GM23248 (cell line): ENCODE data around the gene RIPOR3. TPM values are rescaled to one million over a fixed set of nuclear protein-coding genes. Genes with fewer than 3 reads are reported as not detected.

Experiments
- DNase-seq: peaks from one replicate; pipeline ENCODE4 v3.0.0-alpha.2; 2015
- H2AFZ ChIP-seq: fragments of 200-600 bp; sonication (generic); 2 replicates; pipeline ENCODE4 v1.6.1; 2016; ENCODE audit warnings: antibody characterized with exemption
- H3F3A ChIP-seq: fragments of 200-600 bp; sonication (generic); 2 replicates; pipeline ENCODE4 v1.6.1; 2016; ENCODE audit warnings: mild to moderate bottlenecking, antibody characterized with exemption, mixed run types; ENCODE audit not compliant: insufficient read depth
- H3K27ac ChIP-seq: fragments of 200-600 bp; sonication (generic); 2 replicates; pipeline ENCODE4 v1.5.1; 2016; ENCODE audit warnings: mild to moderate bottlenecking
- H3K27me3 ChIP-seq: fragments of 200-600 bp; sonication (generic); replicated peaks from 2 replicates; pipeline ENCODE4 v1.6.1; 2016; ENCODE audit warnings: mild to moderate bottlenecking; ENCODE audit not compliant: insufficient read depth
- H3K36me3 ChIP-seq: fragments of 200-600 bp; sonication (generic); 2 replicates; pipeline ENCODE4 v1.6.1; 2016; ENCODE audit warnings: low read depth, mild to moderate bottlenecking
- H3K4me1 ChIP-seq: fragments of 200-600 bp; sonication (generic); 2 replicates; pipeline ENCODE4 v1.6.1; 2016; ENCODE audit warnings: mild to moderate bottlenecking; ENCODE audit not compliant: insufficient read depth
- H3K4me2 ChIP-seq: fragments of 200-600 bp; sonication (generic); one replicate; pipeline ENCODE4 v1.6.1; 2016; ENCODE audit warnings: mild to moderate bottlenecking; ENCODE audit not compliant: unreplicated experiment
- H3K4me3 ChIP-seq: fragments of 200-600 bp; sonication (generic); 2 replicates; pipeline ENCODE4 v1.5.1; 2016; ENCODE audit warnings: mild to moderate bottlenecking
- H3K79me2 ChIP-seq: fragments of 200-600 bp; sonication (generic); 2 replicates; pipeline ENCODE4 v1.6.1; 2016; ENCODE audit warnings: mild to moderate bottlenecking; ENCODE audit not compliant: insufficient read depth
- H3K9ac ChIP-seq: fragments of 200-600 bp; sonication (generic); 2 replicates; pipeline ENCODE4 v1.6.1; 2016; ENCODE audit warnings: mild to moderate bottlenecking
- H3K9me2 ChIP-seq: fragments of 200-600 bp; sonication (generic); 2 replicates; pipeline ENCODE4 v1.6.1; 2016; ENCODE audit warnings: mixed run types, mild to moderate bottlenecking, moderate library complexity; ENCODE audit not compliant: insufficient read depth
- H3K9me3 ChIP-seq: fragments of 200-600 bp; sonication (generic); one replicate; pipeline ENCODE4 v1.6.1; 2017; ENCODE audit warnings: low read depth
- H4K20me1 ChIP-seq: fragments of 200-600 bp; sonication (generic); 2 replicates; pipeline ENCODE4 v1.6.0; 2016; ENCODE audit not compliant: insufficient read depth
- EZH2 ChIP-seq: fragments of 200-600 bp; sonication (generic); IDR thresholded peaks from 2 replicates; pipeline ENCODE4 v1.6.1; 2018; ENCODE audit warnings: antibody characterized with exemption, mild to moderate bottlenecking; ENCODE audit not compliant: insufficient read depth, poor library complexity, severe bottlenecking
- EZH2phosphoT487 ChIP-seq: fragments of 200-600 bp; sonication (generic); IDR thresholded peaks from 2 replicates; pipeline ENCODE4 v1.6.1; 2018; ENCODE audit warnings: antibody characterized with exemption, moderate library complexity, mild to moderate bottlenecking, low read depth; ENCODE audit not compliant: insufficient read depth
- WGBS, 2 experiments: methylation state at CpG; one replicate each; pipeline ENCODE4 v1.1.6; 2015 to 2017; ENCODE audit warnings: low lambda C conversion rate in 2 of 2, low coverage in 1 of 2; ENCODE audit errors: missing lambda C conversion rate in 2 of 2; 5-methylcytosine and 5-hydroxymethylcytosine counted together
- in situ Hi-C: fragments of 300-500 bp; cut with MboI; formaldehyde crosslinking; loops from 2 replicates; pipeline ENCODE4 v1.15.0; 2020
- polyA plus RNA-seq: library from polyadenylated mRNA; unstranded; fragments of >200 nt; fragmentation: Nextera tagmentation; extraction: Ambion mirVana; gene quantifications from 2 replicates; pipeline ENCODE4 v1.2.1, GENCODE V29; 2016
- total RNA-seq: library from RNA; depleted of rRNA; stranded (reverse); fragments of >200 nt; shearing (Covaris generic); gene quantifications from 2 replicates; pipeline ENCODE4 v1.2.3, GENCODE V29; 2014

The RIPOR3 gene
- total and polyA plus RNA-seq, 2 experiments from 2014 or later: 0.49 TPM; not detected in 1

- WGBS, 2 experiments: 88 to 91% methylated on average over 8 of the region's 8 CpGs
- H3K9ac ChIP-seq: no peak overlapping the region
- H3K79me2 ChIP-seq: no peaks in the 10 kb centered on the region
- H3K27ac ChIP-seq: no peak overlapping the region
- H3K9me2 ChIP-seq: no peaks in the 10 kb centered on the region
- H2AFZ ChIP-seq: no peak overlapping the region
- H3K9me3 ChIP-seq: no peaks in the 10 kb centered on the region
- H3K27me3 ChIP-seq: no peaks in the 10 kb centered on the region
- DNase-seq: no peak
- in situ Hi-C loops: no loop called here
- H3K4me2 ChIP-seq: no peak overlapping the region
- H3K36me3 ChIP-seq: no peaks in the 10 kb centered on the region
- H4K20me1 ChIP-seq: no peaks in the 10 kb centered on the region
- H3K4me3 ChIP-seq: no peak overlapping the region
- H3F3A ChIP-seq: no peaks in the 10 kb centered on the region
- TF ChIP-seq EZH2phosphoT487: no peak
- no peak for TF ChIP-seq EZH2
- H3K4me1 ChIP-seq: no peaks in the 10 kb centered on the region
These were observed 8.3 kb downstream of the RIPOR3 start for GRCh38 chr20:50682947-50683530.

GRCh38 chr20:50682065-50682464 lies 9.3 kb downstream of the RIPOR3 start:
- no peak overlapping the region for H3K9ac ChIP-seq
- WGBS, 2 experiments: 73 to 80% methylated on average over 4 of the region's 4 CpGs
- H3K9me3 ChIP-seq: no peaks in the 10 kb centered on the region
- H3K4me3 ChIP-seq: no peak overlapping the region
- H3K9me2 ChIP-seq: no peaks in the 10 kb centered on the region
- H3F3A ChIP-seq: no peaks in the 10 kb centered on the region
- no peak overlapping the region for H2AFZ ChIP-seq
- no peaks in the 10 kb centered on the region for H3K27me3 ChIP-seq
- no peak overlapping the region for H3K27ac ChIP-seq
- no peaks in the 10 kb centered on the region for H3K79me2 ChIP-seq
- DNase-seq: no peak
- H4K20me1 ChIP-seq: no peaks in the 10 kb centered on the region
- no peak overlapping the region for H3K4me2 ChIP-seq
- no peak for TF ChIP-seq EZH2phosphoT487
- TF ChIP-seq EZH2: no peak
- no peaks in the 10 kb centered on the region for H3K4me1 ChIP-seq
- in situ Hi-C loops: no loop called here
- H3K36me3 ChIP-seq: no peaks in the 10 kb centered on the region

GRCh38 chr20:50681359-50682064 lies 9.8 kb downstream of the RIPOR3 start:
- WGBS, 2 experiments: 88% methylated on average over 12 of the region's 12 CpGs
- Histone ChIP-seq H3K36me3 (no peaks in the 10 kb centered on the region), H3K9ac (no peak overlapping the region), H3K9me2 (no peaks in the 10 kb centered on the region), H3F3A (no peaks in the 10 kb centered on the region), H3K27ac (no peak overlapping the region), H4K20me1 (no peaks in the 10 kb centered on the region), H2AFZ (no peak overlapping the region), H3K9me3 (no peaks in the 10 kb centered on the region), H3K79me2 (no peaks in the 10 kb centered on the region), H3K4me1 (no peaks in the 10 kb centered on the region), H3K27me3 (no peaks in the 10 kb centered on the region), H3K4me3 (no peak overlapping the region), H3K4me2 (no peak overlapping the region)
- no peak for TF ChIP-seq EZH2
- TF ChIP-seq EZH2phosphoT487: no peak
- DNase-seq: no peak
- in situ Hi-C loops: no loop called here

- in situ Hi-C loops: no loop called here
- DNase-seq: peak; percentile 25
- Histone ChIP-seq H3K4me1 (no peaks in the 10 kb centered on the region), H3K79me2 (no peaks in the 10 kb centered on the region), H3K4me2 (no peak overlapping the region), H3K9me2 (no peaks in the 10 kb centered on the region), H4K20me1 (no peaks in the 10 kb centered on the region), H3K27me3 (no peaks in the 10 kb centered on the region), H3K36me3 (no peaks in the 10 kb centered on the region), H3K4me3 (no peak overlapping the region), H3F3A (no peaks in the 10 kb centered on the region), H3K9ac (no peak overlapping the region), H3K9me3 (no peaks in the 10 kb centered on the region), H3K27ac (no peak overlapping the region), H2AFZ (no peak overlapping the region)
- 63 to 65% methylated on average over 19 of the region's 19 CpGs for WGBS, 2 experiments
- TF ChIP-seq EZH2phosphoT487: no peak
- no peak for TF ChIP-seq EZH2
These were observed 11.0 kb downstream of the RIPOR3 start for GRCh38 chr20:50680105-50680960.
